Suppressor macrophage treated with lipopolysaccharide for 1 hour (primary cell): ENCODE data around the gene UNC45A.
"Not testable (repeated sequence)": the region's sequence is repeated elsewhere in the genome, so short reads cannot be mapped to it uniquely, and the experiment has no call there.

Source experiments
- DNase-seq, 3 donors: peaks; one replicate each; pipeline ENCODE4 v3.0.0-alpha.2; 2020 to 2022

UNC45A gene

GRCh38 chr15:90918034-90918788 lies 16.9 kb upstream of the UNC45A start:
- DNase-seq = no peak

GRCh38 chr15:90918835-90919234 lies 16.2 kb upstream of the UNC45A start:
- no peak for DNase-seq

- no peak for DNase-seq
Observed at GRCh38 chr15:90921887-90922286, 13.2 kb upstream of the UNC45A start.

GRCh38 chr15:90922712-90923322 lies 12.3 kb upstream of the UNC45A start:
- DNase-seq = not testable (repeated sequence)

GRCh38 chr15:90924375-90924774 lies 10.7 kb upstream of the UNC45A start:
- no peak for DNase-seq

- not testable (repeated sequence) for DNase-seq
Observed at GRCh38 chr15:90926766-90927165, 8.3 kb upstream of the UNC45A start.

GRCh38 chr15:90928106-90928505 lies 7.0 kb upstream of the UNC45A start:
- DNase-seq = peak in 2 of 3 donors; percentile 59 to 71

- DNase-seq = peak; percentile 33 to 49 (median 34)
Observed at GRCh38 chr15:90929246-90930019, 5.7 kb upstream of the UNC45A start.

- peak; percentile 28 to 75 (median 61) for DNase-seq
Observed at GRCh38 chr15:90930861-90931574, 4.1 kb upstream of the UNC45A start.

GRCh38 chr15:90931575-90931827 lies 3.6 kb upstream of the UNC45A start:
- no peak for DNase-seq

GRCh38 chr15:90931828-90932659 lies 3.0 kb upstream of the UNC45A start, which contains the start of gene HDDC3:
Gene HDDC3 (minus strand): TSS chr15:90932549. CDS start chr15:90932540, 9 bp downstream.
- peak; percentile 93 to 97 (median 95) for DNase-seq

GRCh38 chr15:90932660-90932991 lies 2.5 kb upstream of the UNC45A start:
- no peak for DNase-seq

GRCh38 chr15:90933301-90933700 lies 1.8 kb upstream of the UNC45A start:
- DNase-seq = no peak

GRCh38 chr15:90934256-90934948 lies 683 bp upstream of the UNC45A start:
- DNase-seq = peak; percentile 86 to 91 (median 86)

GRCh38 chr15:90936823-90937222 lies 1.7 kb downstream of the UNC45A start:
- no peak for DNase-seq

GRCh38 chr15:90938261-90938660 lies 3.2 kb downstream of the UNC45A start:
- DNase-seq = no peak

GRCh38 chr15:90939756-90940155 lies 4.7 kb downstream of the UNC45A start:
- DNase-seq = no peak

- no peak for DNase-seq
Observed at GRCh38 chr15:90941038-90941437, 6.0 kb downstream of the UNC45A start.

GRCh38 chr15:90942354-90943120 lies 7.5 kb downstream of the UNC45A start:
- no peak for DNase-seq

GRCh38 chr15:90945091-90945490 lies 10.0 kb downstream of the UNC45A start:
- peak in 2 of 3 donors; percentile 24 to 47 for DNase-seq

- no peak for DNase-seq
Observed at GRCh38 chr15:90946538-90946937, 11.5 kb downstream of the UNC45A start.
